ENCODE results near the gene EPB42. TPM values are rescaled to one million over a fixed set of nuclear protein-coding genes. Genes with fewer than 3 reads are reported as not detected.
"Not testable (repeated sequence)": the region's sequence is repeated elsewhere in the genome, so short reads cannot be mapped to it uniquely, and the experiment has no call there.

EPB42 gene
- total RNA-seq, 1 experiment from 2014 or later, result 0.10 TPM

GRCh38 chr15:43198556-43198955, 22.3 kb downstream of the EPB42 start:
- CTCF ChIA-PET; DNase-seq (ENCODE audit: low read depth, low spot score); BruUV-seq (replicated peaks); H3K4me1 ChIP-seq (ENCODE audit: control insufficient read depth, insufficient read depth, low read length); H3K27me3 ChIP-seq (ENCODE audit: control insufficient read depth, insufficient read depth, low read length); H3K9me3 ChIP-seq (ENCODE audit: control insufficient read depth, insufficient read depth, low read depth, low read length); ATAC-seq; H3K36me3 ChIP-seq (ENCODE audit: control insufficient read depth, insufficient read depth, low read length); POLR2A ChIA-PET; H3K4me3 ChIP-seq (ENCODE audit: low read depth in 2 of 2, low read length in 2 of 2); in situ Hi-C loops (cut with HindIII; ENCODE audit: low pct_unique_long_range_greater_than_20kb, low sequenced_read_pairs); intact Hi-C loops (cut with micrococcal nuclease; ENCODE audit: unreplicated experiment); H3K27ac ChIP-seq (ENCODE audit: low read length): not testable (repeated sequence)

GRCh38 chr15:43197773-43198172, 23.0 kb downstream of the EPB42 start:
- POLR2A ChIA-PET; CTCF ChIA-PET; in situ Hi-C loops (cut with HindIII; ENCODE audit: low pct_unique_long_range_greater_than_20kb, low sequenced_read_pairs); intact Hi-C loops (cut with micrococcal nuclease; ENCODE audit: unreplicated experiment); BruUV-seq (replicated peaks); ATAC-seq; H3K4me3 ChIP-seq (ENCODE audit: low read depth in 2 of 2, low read length in 2 of 2); H3K27ac ChIP-seq (ENCODE audit: low read length); H3K36me3 ChIP-seq (ENCODE audit: control insufficient read depth, insufficient read depth, low read length); DNase-seq (ENCODE audit: low read depth, low spot score); H3K27me3 ChIP-seq (ENCODE audit: control insufficient read depth, insufficient read depth, low read length); H3K9me3 ChIP-seq (ENCODE audit: control insufficient read depth, insufficient read depth, low read depth, low read length); H3K4me1 ChIP-seq (ENCODE audit: control insufficient read depth, insufficient read depth, low read length): not testable (repeated sequence)

- BruUV-seq (replicated peaks), result no TSS peak
- Histone ChIP-seq H3K4me3 (ENCODE audit: low read depth in 2 of 2, low read length in 2 of 2) (no peak overlapping the region), H3K36me3 (ENCODE audit: control insufficient read depth, insufficient read depth, low read length) (peaks cover 14% of the 10 kb centered on the region), H3K9me3 (ENCODE audit: control insufficient read depth, insufficient read depth, low read depth, low read length) (no peaks in the 10 kb centered on the region), H3K27ac (ENCODE audit: low read length) (no peak overlapping the region), H3K27me3 (ENCODE audit: control insufficient read depth, insufficient read depth, low read length) (no peaks in the 10 kb centered on the region), H3K4me1 (ENCODE audit: control insufficient read depth, insufficient read depth, low read length) (no peaks in the 10 kb centered on the region)
- ATAC-seq (no peak), DNase-seq (ENCODE audit: low read depth, low spot score) (no peak)
- in situ Hi-C loops (cut with HindIII; ENCODE audit: low pct_unique_long_range_greater_than_20kb, low sequenced_read_pairs) (no loop called here), intact Hi-C loops (cut with micrococcal nuclease; ENCODE audit: unreplicated experiment) (no loop called here)
- TF ChIP-seq POLR2AphosphoS5 (IDR thresholded peaks at IDR 0.05; ENCODE audit: low read depth, low read length) (no peak), REST (IDR thresholded peaks at IDR 0.05; ENCODE audit: insufficient read depth in 1 of 2, low read depth in 2 of 2, low read length in 1 of 2) (no peak), TCF7L2 (IDR thresholded peaks at IDR 0.05; ENCODE audit: low read depth, low read length) (no peak), CTCF (IDR thresholded peaks at IDR 0.05) (no peak), SIN3A (IDR thresholded peaks at IDR 0.05; ENCODE audit: borderline replicate concordance, insufficient read depth, low read depth, low read length) (no peak)
- ChIA-PET CTCF (no interaction called here), POLR2A (interaction anchor here (0.6 to 0.7 kb wide), 2 partner anchors 102 to 313 kb away, joined by 5 to 7 read pairs; no protein-coding TSS in a partner anchor)
Measured at GRCh38 chr15:43196760-43197548, 23.9 kb downstream of the EPB42 start.
